ENCODE measurements around the gene MBP. TPM values are rescaled to one million over a fixed set of nuclear protein-coding genes. Genes with fewer than 3 reads are reported as not detected.

Gene MBP
- 12.0 to 21.3 TPM (median 17.5 TPM) in 5 replicates for total RNA-seq (2022; extraction: Qiagen RNA extraction)

DNA sequence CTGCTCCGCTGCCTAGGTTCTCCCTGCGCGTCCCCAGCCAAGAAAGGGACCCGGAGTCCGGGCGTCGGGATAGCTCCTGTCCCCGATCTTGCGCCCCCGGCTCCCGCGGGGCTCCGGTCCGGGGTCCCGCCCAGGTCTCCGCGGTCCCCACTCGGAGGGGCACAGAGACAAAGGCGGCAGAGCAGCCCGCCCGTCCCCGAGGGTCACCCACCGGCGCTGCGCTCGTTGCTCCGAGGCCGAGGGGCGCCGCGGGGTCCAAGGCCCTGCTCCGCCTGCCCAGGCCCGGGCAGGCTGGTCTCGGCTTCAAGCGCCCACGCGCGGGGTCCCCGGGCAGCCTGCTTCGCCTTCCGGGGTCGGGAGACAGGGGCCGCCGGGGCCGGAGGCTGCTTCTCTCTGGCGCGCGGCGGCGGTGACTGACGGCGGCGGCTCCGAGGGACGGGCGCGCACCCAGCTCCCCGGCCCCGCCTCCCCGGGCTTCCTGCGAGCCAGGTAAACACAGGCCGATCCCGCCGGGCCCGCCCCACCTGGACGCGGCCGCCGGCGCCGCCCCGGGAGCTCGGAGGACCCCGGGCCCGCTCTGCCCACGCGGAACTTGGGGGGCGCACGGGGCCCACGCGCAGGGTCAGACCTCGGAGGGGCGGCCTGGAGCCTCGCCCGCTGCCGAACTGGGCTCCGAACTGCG lies at the start of gene MBP:
TSS of gene MBP (minus strand) at position 415 of the 682 bp plus-strand sequence. CDS start 27,522 bp downstream, outside the sequence.

Other genes with a start within 250 kb of the MBP start
- not detected in 5 replicates for gene GALR1, start 117.1 kb upstream of the MBP start, total RNA-seq (2022; extraction: Qiagen RNA extraction)

Measured in A549 treated with dexamethasone at 1 μM for 4 hours (cell line).